ENCODE measurements around the gene PPP1CB. TPM values are rescaled to one million over a fixed set of nuclear protein-coding genes. Genes with fewer than 3 reads are reported as not detected.

Gene PPP1CB
- total RNA-seq, 4 donors from 2014 or later, result 141 to 315 (median 195) TPM

DNA sequence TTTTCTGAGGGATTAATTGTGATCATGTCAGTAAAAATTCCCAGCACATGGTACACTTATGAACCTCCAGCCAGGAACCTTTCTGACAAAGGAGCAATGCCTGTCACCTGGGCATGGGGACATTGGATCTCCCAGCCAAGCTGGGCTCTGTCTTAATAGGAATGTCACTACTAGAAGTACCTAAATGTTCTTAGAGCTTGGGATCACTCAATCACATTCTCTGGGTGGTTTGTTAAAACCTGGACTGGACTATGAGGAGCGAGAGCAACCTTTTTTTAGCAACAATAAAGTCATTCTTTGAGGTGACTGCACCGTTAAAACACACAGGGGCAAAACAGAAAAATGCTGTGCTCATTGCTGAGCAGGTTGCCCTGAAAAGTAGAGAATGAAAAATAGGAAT is 6.4 kb upstream of the PPP1CB start:
- Histone ChIP-seq H3K4me3 (no peak overlapping the region), H3K4me1 (peaks cover 2 to 20% (median 3%) of the 10 kb centered on the region in 3 donors), H3K9me3 (no peaks in the 10 kb centered on the region), H3K36me3 (no peaks in the 10 kb centered on the region), H3K27me3 (no peaks in the 10 kb centered on the region), H3K27ac (peak overlapping the region in 2 of 4 donors; percentile 18 to 46)
- no peak for DNase-seq
- 54 to 66% methylated on average over 2 of the region's 2 CpGs for WGBS, 2 donors
- intact Hi-C loops (cut with DNase I), result no loop called here
- TF ChIP-seq POLR2A (IDR thresholded peaks at IDR 0.05), result no peak
- TF ChIP-seq, protein P1, sequence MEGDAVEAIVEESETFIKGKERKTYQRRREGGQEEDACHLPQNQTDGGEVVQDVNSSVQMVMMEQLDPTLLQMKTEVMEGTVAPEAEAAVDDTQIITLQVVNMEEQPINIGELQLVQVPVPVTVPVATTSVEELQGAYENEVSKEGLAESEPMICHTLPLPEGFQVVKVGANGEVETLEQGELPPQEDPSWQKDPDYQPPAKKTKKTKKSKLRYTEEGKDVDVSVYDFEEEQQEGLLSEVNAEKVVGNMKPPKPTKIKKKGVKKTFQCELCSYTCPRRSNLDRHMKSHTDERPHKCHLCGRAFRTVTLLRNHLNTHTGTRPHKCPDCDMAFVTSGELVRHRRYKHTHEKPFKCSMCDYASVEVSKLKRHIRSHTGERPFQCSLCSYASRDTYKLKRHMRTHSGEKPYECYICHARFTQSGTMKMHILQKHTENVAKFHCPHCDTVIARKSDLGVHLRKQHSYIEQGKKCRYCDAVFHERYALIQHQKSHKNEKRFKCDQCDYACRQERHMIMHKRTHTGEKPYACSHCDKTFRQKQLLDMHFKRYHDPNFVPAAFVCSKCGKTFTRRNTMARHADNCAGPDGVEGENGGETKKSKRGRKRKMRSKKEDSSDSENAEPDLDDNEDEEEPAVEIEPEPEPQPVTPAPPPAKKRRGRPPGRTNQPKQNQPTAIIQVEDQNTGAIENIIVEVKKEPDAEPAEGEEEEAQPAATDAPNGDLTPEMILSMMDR (IDR thresholded peaks at IDR 0.05), result no peak

DNA sequence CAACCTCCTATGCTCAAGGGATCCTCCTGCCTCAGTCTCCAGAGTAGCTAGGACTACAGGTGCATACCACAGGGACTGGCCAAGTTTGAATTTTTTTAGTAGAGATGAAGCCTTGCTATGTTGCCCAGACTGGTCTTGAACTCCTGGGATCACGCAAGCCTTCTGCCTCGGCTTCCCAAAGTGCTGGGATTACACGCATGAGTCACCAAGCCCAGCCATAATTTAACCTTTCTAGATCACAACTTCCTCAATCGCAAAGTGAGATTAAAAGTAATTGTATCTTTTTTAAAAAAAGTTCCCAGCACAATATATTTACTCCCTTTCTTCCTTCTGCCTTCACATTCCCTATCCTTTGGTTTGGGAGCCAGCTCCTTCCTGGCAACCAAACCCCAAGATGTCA is 5.8 kb upstream of the PPP1CB start:
- 78 to 89% methylated on average over 4 of the region's 4 CpGs for WGBS, 2 donors
- no peak for DNase-seq

DNA sequence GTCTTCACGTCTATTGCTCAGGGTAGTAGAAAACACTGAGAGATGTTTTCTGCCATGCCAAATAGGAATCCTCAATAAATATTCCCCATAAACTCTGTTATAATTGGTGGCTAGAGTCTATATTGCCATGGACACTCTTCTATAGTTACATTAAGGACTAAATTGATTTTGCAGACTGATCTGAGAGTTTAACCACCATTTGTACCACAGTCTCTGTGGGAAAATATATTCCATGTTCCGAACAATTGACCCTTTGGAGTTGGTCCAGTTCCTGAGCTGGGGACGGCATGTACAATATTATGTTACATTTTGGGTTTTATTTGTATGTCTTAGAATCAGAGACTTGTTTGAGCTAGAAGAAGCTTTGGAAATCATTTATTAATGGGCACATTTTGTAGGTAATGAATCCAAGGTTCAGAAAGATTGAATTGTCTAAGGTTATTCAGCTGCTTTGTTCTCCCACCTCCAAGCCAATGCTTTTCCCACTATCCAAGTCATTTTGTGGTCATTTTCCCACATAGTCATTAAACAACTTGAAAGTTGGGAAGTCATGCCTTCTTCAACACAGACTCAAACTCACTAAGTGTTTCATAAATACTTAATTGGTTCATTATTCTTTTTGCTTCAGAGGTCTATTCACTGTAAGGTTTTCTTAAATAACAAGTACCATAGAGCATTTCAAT is 5.1 kb upstream of the PPP1CB start:
- H3K4me3 ChIP-seq, result no peak overlapping the region
- DNase-seq, result no peak
- 92 to 93% methylated on average over 3 of the region's 3 CpGs for WGBS, 2 donors
- peak overlapping the region in 3 of 4 donors; percentile 42 to 100 (median 46) for H3K27ac ChIP-seq
- H3K27me3 ChIP-seq, result no peaks in the 10 kb centered on the region
- intact Hi-C loops (cut with DNase I), result loop anchor here (2.0 kb wide), 1 partner anchor 24 kb away; no protein-coding TSS in a partner anchor
- TF ChIP-seq, protein P1 (IDR thresholded peaks at IDR 0.05), result no peak
- TF ChIP-seq POLR2A (IDR thresholded peaks at IDR 0.05), result no peak
- H3K36me3 ChIP-seq, result no peaks in the 10 kb centered on the region
- no peaks in the 10 kb centered on the region for H3K9me3 ChIP-seq
- H3K4me1 ChIP-seq, result peaks cover 7 to 24% (median 8%) of the 10 kb centered on the region in 3 donors

More for the DNA sequence above, 5.8 kb upstream of the PPP1CB start:
- no peaks in the 10 kb centered on the region for H3K27me3 ChIP-seq
- intact Hi-C loops (cut with DNase I), result loop anchor here (2.0 kb wide), 1 partner anchor 23 kb away; no protein-coding TSS in a partner anchor
- H3K36me3 ChIP-seq, result no peaks in the 10 kb centered on the region
- peak overlapping the region in 3 of 4 donors; percentile 18 to 46 (median 42) for H3K27ac ChIP-seq
- no peaks in the 10 kb centered on the region for H3K9me3 ChIP-seq
- H3K4me1 ChIP-seq, result peaks cover 7 to 27% (median 8%) of the 10 kb centered on the region in 3 donors
- TF ChIP-seq, protein P1 (IDR thresholded peaks at IDR 0.05), result no peak
- no peak for TF ChIP-seq POLR2A (IDR thresholded peaks at IDR 0.05)
- no peak overlapping the region for H3K4me3 ChIP-seq

DNA sequence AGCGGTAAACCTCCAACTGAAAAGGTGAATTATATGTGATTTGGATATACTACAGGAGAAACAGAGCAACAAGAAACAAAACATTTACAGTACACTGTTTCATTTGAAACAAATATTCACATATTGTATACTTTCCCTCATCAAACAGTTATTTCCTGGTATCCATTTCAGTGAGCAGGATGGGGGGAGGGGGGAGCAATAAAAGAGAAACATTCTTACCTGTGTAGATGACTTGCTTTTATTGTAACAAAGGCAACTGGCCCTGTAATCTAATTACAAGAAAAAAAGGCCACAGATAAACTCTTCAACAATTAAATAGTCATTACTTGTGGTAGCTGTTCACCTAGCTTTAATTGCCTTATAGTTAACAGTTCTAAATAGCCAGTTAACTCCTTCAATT is 3.9 kb upstream of the PPP1CB start:
- Histone ChIP-seq H3K9me3 (no peaks in the 10 kb centered on the region), H3K36me3 (no peaks in the 10 kb centered on the region), H3K27me3 (no peaks in the 10 kb centered on the region), H3K4me3 (no peak overlapping the region), H3K4me1 (peaks cover 7 to 18% (median 8%) of the 10 kb centered on the region in 3 donors), H3K27ac (peak overlapping the region in 2 of 4 donors; percentile 17 to 100)
- intact Hi-C loops (cut with DNase I), result loop anchor here (2.0 kb wide), 1 partner anchor 25 kb away; no protein-coding TSS in a partner anchor
- TF ChIP-seq POLR2A (IDR thresholded peaks at IDR 0.05), result no peak
- TF ChIP-seq, protein P1 (IDR thresholded peaks at IDR 0.05), result no peak
- WGBS, 2 donors, result 82 to 94% methylated on average over 1 of the region's 1 CpG
- DNase-seq, result no peak

DNA sequence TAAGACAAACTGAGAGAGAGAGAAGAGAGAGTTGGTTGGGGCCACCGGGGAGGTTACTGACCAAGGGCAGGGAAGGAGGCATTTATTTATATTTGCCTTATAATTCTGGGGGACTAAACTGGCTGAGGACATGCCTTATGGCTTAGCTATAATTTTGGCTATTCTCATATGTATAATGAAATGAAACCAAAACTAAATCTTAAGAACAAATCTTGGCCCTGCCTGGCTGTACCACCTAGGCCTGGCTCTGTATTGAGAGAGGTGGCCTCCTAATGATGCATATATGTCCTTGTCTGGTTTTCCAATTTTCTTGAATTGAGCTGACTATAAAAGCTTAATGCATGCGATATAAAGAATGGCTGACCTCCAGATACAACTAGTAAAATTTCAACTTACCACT is 3.5 kb upstream of the PPP1CB start:
- Histone ChIP-seq H3K27me3 (no peaks in the 10 kb centered on the region), H3K4me3 (no peak overlapping the region), H3K36me3 (no peaks in the 10 kb centered on the region), H3K27ac (peak overlapping the region in 2 of 4 donors; percentile 17 to 100), H3K9me3 (no peaks in the 10 kb centered on the region), H3K4me1 (peaks cover 7 to 18% (median 8%) of the 10 kb centered on the region in 3 donors)
- TF ChIP-seq, protein P1 (IDR thresholded peaks at IDR 0.05), result no peak
- TF ChIP-seq POLR2A (IDR thresholded peaks at IDR 0.05), result no peak
- intact Hi-C loops (cut with DNase I), result no loop called here
- 83 to 94% methylated on average over 2 of the region's 2 CpGs for WGBS, 2 donors
- DNase-seq, result no peak

Measured in esophagus squamous epithelium (tissue), 5 donors.